GM19452 (cell line): ENCODE results near the gene EHBP1L1.
A peak's percentile ranks its signal among the peaks of the same experiment; 100 is the strongest.

ENCODE experiments used
- ATAC-seq: cut with Tn5 transposase; IDR thresholded peaks from one replicate; pipeline ENCODE4 v1.9.1; 2021; ENCODE audit not compliant: unreplicated experiment

Gene EHBP1L1

GRCh38 chr11:65575568-65576231 is at the start of gene EHBP1L1:
Gene EHBP1L1 (plus strand): TSS chr11:65576053. CDS start chr11:65576303, 250 bp downstream.
- no peak for ATAC-seq

- ATAC-seq: no peak
Measured at GRCh38 chr11:65526744-65527143, 49.1 kb upstream of the EHBP1L1 start.

- ATAC-seq: no peak
Measured at GRCh38 chr11:65528819-65529350, 47.0 kb upstream of the EHBP1L1 start.

- ATAC-seq: no peak
Measured at GRCh38 chr11:65529475-65530156, 46.2 kb upstream of the EHBP1L1 start.

GRCh38 chr11:65530157-65530496 is 45.7 kb upstream of the EHBP1L1 start:
- no peak for ATAC-seq

GRCh38 chr11:65532388-65533064 is 43.3 kb upstream of the EHBP1L1 start:
- ATAC-seq: no peak

- no peak for ATAC-seq
Measured at GRCh38 chr11:65535102-65535501, 40.8 kb upstream of the EHBP1L1 start.

- no peak for ATAC-seq
Measured at GRCh38 chr11:65536412-65537295, 39.2 kb upstream of the EHBP1L1 start.

GRCh38 chr11:65537296-65537597 is 38.6 kb upstream of the EHBP1L1 start:
- ATAC-seq: no peak

- ATAC-seq: no peak
Measured at GRCh38 chr11:65537620-65538231, 38.1 kb upstream of the EHBP1L1 start.

GRCh38 chr11:65538232-65538914 is 37.5 kb upstream of the EHBP1L1 start:
- ATAC-seq: no peak

GRCh38 chr11:65538915-65539743 is 36.7 kb upstream of the EHBP1L1 start:
- ATAC-seq: no peak

GRCh38 chr11:65539744-65540289 is 36.0 kb upstream of the EHBP1L1 start:
- peak; percentile 50 for ATAC-seq

GRCh38 chr11:65540290-65541092 is 35.4 kb upstream of the EHBP1L1 start:
- peak; percentile 68 for ATAC-seq

- no peak for ATAC-seq
Measured at GRCh38 chr11:65541093-65541982, 34.5 kb upstream of the EHBP1L1 start.

- no peak for ATAC-seq
Measured at GRCh38 chr11:65542738-65543390, 33.0 kb upstream of the EHBP1L1 start.

- ATAC-seq: no peak
Measured at GRCh38 chr11:65545853-65546216, 30.0 kb upstream of the EHBP1L1 start.
